Raji (cell line): Measurements from ENCODE around the gene TSPAN10.

Experiments
- POLR2A ChIP-seq: IDR thresholded peaks from 2 replicates; pipeline ENCODE4 v1.6.1; 2011; ENCODE audit warnings: low read depth, low read length, control low read depth; ENCODE audit not compliant: insufficient read depth

TSPAN10 gene

DNA sequence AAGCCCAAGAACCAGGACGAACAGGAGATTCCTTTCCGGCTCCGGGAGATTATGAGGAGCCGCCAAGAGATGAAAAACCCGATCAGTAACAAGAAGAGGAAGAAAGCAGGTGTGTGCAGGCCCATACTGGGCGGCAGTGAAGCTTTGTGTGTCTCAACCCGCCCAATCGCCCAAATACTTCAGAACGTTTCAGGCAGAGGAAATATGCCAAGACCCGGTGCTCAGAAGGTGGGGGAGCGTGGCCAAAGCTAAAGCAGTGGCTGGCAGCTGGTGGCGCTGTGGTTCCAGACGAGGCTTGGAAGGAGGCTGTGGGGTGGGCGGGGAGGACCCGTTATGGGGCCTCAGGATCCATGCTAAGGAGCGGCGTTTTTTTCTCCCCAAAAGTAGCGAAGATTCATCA, 30.8 kb downstream of the TSPAN10 start:
- TF ChIP-seq POLR2A: no peak

DNA sequence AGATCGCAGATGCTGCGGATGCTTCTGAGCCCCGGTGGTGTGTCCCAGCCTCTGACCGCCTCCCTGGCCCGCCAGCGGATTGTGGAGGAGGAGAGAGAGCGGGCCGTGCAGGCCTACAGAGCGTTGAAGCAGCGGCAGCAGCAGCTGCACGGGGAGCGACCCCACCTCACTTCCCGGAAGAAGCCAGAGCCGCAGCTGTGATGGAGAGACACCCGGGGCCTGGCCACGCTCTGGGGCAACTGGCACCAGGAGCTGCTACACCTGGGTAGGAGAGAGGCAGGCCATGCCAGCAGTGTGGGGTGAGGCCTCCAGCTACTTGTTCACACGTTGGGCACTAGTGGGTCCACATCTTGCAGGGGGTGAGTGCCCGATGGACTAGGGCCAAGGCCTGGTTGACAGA, 35.5 kb downstream of the TSPAN10 start:
- TF ChIP-seq POLR2A: no peak

DNA sequence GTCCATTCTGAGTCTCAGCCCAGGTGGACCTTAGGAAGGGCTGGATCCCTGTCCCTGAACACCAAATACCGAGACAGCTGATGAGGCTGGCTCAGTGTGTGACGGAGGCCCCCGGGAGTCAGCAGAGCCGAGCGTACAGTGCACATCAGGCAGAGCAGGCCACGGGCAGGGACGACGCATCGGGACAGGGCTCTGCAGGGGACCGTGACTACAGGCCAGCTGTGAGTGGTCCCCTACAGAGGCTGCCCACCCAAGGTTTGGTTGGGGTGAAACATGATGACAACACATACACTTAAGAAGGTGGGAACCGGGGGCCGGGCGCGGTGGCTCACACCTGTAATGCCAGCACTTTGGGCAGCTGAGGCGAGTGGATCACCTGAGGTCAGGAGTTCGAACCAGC, 36.0 kb downstream of the TSPAN10 start:
- no peak for TF ChIP-seq POLR2A

DNA sequence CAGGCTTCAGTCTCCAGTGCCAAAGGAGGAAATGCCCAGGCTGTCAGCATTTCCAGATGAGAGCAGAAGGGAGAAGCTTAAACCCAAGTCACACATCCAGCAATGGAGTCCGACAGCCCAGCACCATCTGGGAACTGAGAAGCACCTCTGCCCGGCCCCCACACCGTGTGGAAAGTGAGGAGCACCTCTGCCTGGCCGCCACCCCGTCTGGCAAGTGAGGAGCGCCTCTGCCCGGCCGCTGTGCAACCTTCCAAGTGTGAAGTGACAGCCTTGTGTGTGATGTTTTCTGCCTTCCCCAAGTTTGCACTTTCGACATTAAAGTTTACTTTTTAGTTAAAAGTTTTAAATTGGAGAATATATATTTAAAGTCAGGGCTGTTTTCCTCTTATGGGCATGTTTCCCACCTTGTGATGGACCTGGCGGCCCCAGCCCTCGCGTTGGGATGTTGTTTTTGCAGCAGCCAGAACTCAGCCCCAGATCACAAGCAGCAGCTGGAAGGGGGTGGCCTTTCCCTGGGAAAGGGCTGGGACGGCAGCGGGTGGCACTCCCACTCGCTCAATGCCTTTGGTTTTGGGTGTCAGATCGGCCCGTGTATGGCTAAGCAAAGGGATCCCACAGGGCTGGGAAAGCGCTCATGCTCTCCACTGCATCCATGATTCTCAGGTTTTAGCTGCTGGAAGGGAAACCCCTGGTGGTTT, 36.7 kb downstream of the TSPAN10 start:
- TF ChIP-seq POLR2A: no peak

DNA sequence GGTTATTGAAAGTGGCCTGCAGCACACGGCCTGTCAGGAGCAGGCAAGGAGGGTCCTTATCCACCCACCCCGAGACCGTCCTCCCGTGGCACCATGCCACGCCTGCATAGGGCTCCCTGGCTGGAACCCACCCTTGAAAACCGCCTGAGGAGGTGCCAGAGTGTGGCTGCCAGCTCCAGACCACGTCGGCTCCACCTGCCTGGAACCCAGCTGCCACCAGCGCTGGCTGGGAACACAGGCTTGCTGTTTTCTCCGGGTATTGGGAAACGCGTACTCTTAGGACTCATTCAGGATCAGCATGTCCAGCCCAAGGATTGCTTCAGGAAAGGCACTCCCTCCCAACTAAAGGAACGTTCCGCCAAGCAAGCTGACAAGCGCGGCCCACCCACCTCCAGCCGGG, 39.9 kb downstream of the TSPAN10 start:
- TF ChIP-seq POLR2A: no peak

DNA sequence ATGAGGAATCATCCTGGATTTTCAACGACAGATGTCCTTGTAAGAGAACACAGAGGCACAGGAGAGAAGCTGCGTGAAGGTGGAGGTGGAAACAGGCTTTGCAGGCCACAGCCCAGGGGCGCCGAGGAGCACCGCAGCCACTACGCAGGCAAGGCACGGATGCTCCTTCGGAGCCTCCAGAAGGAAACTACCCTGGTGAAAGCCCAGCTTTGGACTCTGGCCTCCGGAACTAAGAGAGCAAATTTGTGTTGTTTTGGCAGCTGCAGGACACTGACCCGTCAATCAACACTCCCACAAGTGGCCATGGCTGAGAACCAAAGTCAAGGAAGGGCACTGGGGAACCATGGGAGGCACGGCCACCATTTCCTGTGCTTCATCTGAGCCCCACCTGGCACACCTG, 43.2 kb downstream of the TSPAN10 start:
- TF ChIP-seq POLR2A: no peak

DNA sequence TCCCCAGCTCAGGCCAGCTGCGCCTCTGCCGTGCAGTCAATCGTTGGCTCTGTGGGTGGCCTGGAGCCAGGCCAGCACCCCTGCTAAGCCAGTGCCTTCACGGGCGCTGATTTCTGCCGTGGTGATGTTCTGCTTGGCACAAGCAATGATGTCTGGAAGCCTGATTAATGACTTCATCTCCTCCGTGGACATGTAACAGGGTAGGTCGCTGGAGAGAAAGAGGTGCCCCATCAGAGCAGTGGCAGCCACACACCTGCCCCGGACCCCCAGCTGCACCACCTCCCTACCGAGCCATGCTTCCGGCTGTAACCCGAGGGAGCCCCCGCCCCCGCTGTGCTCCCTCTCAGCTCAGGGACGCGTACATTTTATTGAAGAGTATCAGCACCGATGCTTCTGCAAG, 44.7 kb downstream of the TSPAN10 start:
- TF ChIP-seq POLR2A: no peak

DNA sequence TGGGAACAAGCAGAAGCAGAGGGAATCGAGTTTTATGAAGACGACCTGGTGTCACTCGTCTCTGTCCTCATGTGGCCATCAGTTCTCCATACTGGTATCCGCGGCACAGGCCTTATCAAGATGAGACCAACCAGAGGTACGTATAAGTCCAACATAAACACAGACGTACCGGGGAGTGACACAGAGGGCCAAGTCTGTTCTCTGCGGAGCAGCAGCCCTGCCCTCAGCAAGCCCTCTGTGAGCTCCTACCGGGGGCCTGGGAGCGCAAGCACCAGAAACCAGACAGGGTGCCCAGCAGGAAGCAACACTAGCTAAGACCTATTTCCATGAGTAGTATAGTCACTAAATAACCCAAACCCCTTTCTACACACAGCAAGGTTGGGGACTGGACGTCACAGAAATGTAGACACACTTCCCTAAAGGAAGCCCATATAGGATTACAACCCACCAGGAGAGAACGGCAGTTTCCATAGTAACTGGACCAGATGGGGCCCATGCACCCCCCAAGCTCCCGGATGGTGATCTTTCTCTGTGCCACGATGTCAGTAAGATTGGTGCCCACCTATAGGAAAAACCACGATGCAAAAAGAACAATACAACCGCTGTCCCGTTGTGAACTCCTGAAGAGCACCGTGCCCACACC, 45.7 kb downstream of the TSPAN10 start:
- TF ChIP-seq POLR2A: no peak

DNA sequence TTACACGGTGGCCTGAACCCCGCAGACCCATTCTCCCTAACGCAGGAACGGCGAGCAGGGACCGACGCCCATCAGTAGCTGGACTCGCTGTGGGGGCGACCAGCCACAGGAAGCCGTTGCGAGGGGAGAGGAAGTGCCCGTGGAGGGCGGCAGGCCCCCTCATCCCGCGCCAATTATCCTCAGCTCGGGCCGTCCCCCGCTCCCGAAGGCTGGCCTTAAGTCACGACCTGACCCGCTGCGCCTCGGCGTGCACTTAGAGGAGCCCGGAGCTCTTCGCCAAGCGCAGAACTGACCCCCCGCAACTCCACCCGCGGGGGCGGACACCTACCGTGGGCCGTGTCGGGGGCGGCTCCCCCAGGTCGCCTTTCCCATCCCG, 46.2 kb downstream of the TSPAN10 start:
- no peak for TF ChIP-seq POLR2A

DNA sequence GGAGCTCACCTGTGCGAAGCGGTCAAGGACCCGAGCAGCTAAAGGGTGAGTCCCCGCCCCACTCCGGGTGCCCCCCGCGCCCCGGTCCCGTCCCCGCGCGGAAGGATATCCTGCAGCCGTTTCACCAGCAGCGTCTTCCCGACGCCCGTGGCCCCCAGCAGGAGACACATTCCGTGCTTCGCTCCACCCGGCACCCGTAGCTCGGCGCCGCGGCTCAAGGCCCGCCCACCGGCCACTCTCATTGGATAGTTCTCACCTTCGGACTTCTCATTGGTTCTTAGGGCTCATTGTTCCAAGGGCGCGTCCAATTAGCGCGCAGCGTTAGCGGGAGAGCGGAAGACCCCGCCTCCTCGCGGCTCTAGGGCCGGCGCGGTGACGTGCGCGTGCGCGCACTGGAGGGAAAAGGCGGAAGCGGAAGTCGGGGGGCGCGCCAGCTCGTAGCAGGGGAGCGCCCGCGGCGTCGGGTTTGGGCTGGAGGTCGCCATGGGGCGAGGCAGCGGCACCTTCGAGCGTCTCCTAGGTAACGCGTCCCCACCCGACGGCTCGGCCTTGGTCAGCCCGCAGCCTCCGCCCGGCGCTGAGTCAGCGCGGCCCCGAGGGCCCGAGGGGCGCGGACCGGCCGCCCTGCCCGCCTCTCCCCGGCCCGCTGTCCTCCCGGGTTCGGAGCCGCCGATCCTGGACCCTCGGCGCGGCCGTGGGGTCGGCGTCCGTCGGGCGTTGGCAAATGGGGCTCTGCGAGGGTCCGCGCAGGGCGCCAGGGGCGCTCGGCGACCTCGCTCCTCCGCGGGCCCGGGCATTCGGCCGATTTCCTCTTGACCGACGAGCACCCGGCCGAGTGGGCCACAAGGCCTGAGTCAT, 46.8 kb downstream of the TSPAN10 start, which contains the start of the genes ARL16 and HGS:
ARL16 (minus strand) TSS at position 214 of the 858 bp plus-strand sequence; CDS start at position 170, 44 bp downstream.
HGS (plus strand) TSS at position 428 of the 858 bp plus-strand sequence; CDS start at position 484, 56 bp downstream.
- TF ChIP-seq POLR2A: peak; percentile 59; the same call in 1 of the 2 replicates

DNA sequence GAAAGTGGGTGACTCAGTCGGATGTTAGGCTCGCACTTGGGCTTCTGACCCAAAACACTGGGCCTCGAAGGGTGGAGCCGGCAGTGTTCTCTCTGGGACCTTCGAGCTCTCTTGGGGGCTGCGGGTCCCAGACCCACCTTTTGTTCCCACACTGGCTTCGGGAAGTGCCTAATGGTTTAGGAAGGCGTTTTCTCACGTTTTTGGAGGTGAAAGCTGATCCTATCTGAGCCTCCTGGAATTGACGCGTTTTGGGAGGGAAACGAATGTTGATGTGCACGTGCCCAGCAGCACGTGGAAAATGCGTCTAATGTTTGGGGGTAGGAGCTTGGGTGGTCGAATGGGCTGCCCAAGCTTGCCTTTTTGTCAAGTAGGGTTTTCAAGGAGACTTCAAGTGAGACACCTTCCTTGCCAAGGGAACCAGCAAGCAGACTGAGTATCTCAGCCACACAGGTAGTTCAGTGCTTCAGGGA, 47.5 kb downstream of the TSPAN10 start:
- TF ChIP-seq POLR2A: no peak

DNA sequence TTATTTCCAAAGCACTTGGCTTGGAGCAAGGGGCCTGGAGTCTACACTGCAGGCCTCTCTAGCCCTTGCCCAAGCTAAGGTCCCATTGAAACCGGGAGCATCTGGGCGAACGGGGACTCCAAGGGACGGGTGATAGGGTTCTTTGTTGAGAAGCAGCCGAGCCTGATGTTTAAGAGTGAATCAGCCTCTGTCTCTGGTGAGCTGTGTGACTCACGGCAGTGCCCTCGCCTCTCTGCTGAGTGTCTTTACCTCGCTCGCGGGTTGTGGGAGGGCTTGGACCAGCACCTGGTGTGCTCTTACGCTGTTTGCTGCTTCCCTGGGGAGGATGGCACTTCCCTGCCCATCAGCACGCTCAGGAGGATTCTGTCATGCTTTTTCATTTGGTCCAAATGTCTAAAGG, 48.1 kb downstream of the TSPAN10 start:
- 0 out of 2 replicates have a peak, but pooled peaks have one; percentile 12 for TF ChIP-seq POLR2A

DNA sequence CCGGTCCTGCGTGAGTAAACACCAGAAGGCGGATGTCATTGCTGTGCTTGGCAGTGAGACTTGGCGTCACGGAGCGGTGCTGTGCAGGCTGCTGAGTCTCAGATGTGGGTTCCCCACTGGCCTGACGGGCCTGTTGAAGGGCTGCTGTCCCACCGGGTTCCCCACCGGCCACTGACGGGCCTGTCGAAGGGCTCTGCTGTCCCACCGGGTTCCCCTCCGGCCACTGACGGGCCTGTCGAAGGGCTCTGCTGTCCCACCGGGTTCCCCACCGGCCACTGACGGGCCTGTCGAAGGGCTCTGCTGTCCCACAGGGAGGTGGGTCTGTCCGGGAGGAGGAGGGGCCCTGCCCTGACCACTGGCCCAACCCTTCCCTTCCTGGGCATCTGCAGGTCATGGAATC, 49.6 kb downstream of the TSPAN10 start:
- TF ChIP-seq POLR2A: no peak

DNA sequence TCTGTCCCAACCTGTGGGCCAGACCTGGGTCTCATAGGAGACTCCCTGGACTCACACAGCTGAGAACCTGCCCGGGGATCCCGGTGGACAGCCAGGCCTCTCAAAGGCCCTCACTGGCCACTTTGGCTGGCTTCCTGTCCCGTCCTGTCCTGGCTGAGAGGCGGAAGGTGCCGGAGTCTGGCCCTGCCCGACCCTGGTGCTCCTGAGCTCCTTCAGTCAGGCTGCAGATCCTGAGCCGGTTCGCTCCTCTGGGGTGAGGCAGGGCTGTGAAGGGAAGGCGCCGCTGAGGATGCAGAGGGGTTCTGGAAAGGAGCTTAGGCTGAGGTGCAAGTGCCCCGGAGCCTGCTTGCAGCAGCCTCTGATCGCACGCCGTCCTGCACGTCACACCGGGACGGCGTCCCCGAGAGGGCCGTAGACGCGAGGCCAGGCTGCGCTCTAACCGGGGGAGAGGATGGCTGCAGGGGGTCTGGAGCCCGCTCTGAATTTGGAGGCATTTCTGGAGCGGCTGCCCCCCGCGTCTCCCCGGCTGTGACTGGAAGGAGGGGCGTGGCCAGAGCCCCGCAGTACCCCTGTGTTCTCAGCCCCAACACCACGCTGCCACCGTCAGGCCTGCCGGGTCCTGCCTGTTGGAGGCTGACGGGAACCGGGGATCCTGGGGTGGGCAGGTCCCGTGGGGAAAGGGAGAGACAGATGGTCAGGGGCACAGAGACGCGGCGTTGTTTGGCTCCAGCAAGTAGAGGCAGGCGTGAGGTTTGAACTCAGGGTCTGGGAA, 51.0 kb downstream of the TSPAN10 start:
- no peak for TF ChIP-seq POLR2A

DNA sequence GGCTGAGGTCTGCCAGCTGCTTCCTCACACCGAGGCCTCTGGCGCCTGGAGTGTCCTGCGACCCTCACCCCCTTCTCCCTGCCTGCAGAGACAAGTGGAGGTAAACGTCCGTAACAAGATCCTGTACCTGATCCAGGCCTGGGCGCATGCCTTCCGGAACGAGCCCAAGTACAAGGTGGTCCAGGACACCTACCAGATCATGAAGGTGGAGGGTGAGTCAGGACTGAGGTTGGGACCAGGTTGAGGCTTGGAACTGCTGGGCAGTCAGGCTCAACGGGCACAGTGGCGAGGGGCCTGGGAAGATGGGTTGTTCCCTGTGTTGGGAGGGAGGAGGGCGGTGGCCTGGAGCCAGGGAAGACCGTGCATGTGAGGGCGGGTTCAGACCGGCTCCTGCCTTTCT, 51.6 kb downstream of the TSPAN10 start:
- no peak for TF ChIP-seq POLR2A
